ENCODE measurements around the gene PRELID2. TPM values are rescaled to one million over a fixed set of nuclear protein-coding genes. Genes with fewer than 3 reads are reported as not detected.
"Not testable (repeated sequence)": the region's sequence is repeated elsewhere in the genome, so short reads cannot be mapped to it uniquely, and the experiment has no call there.

The PRELID2 gene
- total RNA-seq, 2 donors from 2014 or later = 1.2 to 3.0 TPM

- no peak overlapping the region for H3K4me3 Mint-ChIP-seq
- H3K4me1 Mint-ChIP-seq = no peaks in the 10 kb centered on the region
- H3K27ac Mint-ChIP-seq = no peak overlapping the region
- H3K9me3 ChIP-seq (ENCODE audit: control insufficient read depth, low read length, poor library complexity, severe bottlenecking) = no peaks in the 10 kb centered on the region
- DNase-seq (no peak), ATAC-seq (no peak)
- no peaks in the 10 kb centered on the region for H3K27me3 Mint-ChIP-seq
- H3K36me3 Mint-ChIP-seq (ENCODE audit: low read depth) = peaks cover 2% of the 10 kb centered on the region
Measured at GRCh38 chr5:145738227-145738626, 96.9 kb downstream of the PRELID2 start.

- ATAC-seq (no peak), DNase-seq (no peak)
- Mint-ChIP-seq H3K4me3 (no peak overlapping the region), H3K27me3 (no peaks in the 10 kb centered on the region), H3K4me1 (no peaks in the 10 kb centered on the region), H3K27ac (no peak overlapping the region), H3K36me3 (ENCODE audit: low read depth) (peaks cover 2% of the 10 kb centered on the region)
- H3K9me3 ChIP-seq (ENCODE audit: control insufficient read depth, low read length, poor library complexity, severe bottlenecking) = no peaks in the 10 kb centered on the region
Measured at GRCh38 chr5:145737578-145737977, 97.6 kb downstream of the PRELID2 start.

GRCh38 chr5:145729956-145730355, 105.2 kb downstream of the PRELID2 start:
- not testable (repeated sequence) for ATAC-seq; DNase-seq; H3K4me1 Mint-ChIP-seq; H3K9me3 ChIP-seq (ENCODE audit: control insufficient read depth, low read length, poor library complexity, severe bottlenecking); H3K27ac Mint-ChIP-seq; H3K27me3 Mint-ChIP-seq; H3K4me3 Mint-ChIP-seq; H3K36me3 Mint-ChIP-seq (ENCODE audit: low read depth)

- ATAC-seq (no peak), DNase-seq (no peak)
- no peaks in the 10 kb centered on the region for H3K9me3 ChIP-seq (ENCODE audit: control insufficient read depth, low read length, poor library complexity, severe bottlenecking)
- Mint-ChIP-seq H3K27me3 (no peaks in the 10 kb centered on the region), H3K36me3 (ENCODE audit: low read depth) (no peaks in the 10 kb centered on the region), H3K4me1 (no peaks in the 10 kb centered on the region), H3K27ac (no peak overlapping the region), H3K4me3 (no peak overlapping the region)
Measured at GRCh38 chr5:145723516-145723915, 111.6 kb downstream of the PRELID2 start.

- DNase-seq (no peak), ATAC-seq (no peak)
- H3K27me3 Mint-ChIP-seq = no peaks in the 10 kb centered on the region
- H3K4me1 Mint-ChIP-seq = no peaks in the 10 kb centered on the region
- H3K27ac Mint-ChIP-seq = no peak overlapping the region
- no peak overlapping the region for H3K4me3 Mint-ChIP-seq
- H3K9me3 ChIP-seq (ENCODE audit: control insufficient read depth, low read length, poor library complexity, severe bottlenecking) = no peaks in the 10 kb centered on the region
- H3K36me3 Mint-ChIP-seq (ENCODE audit: low read depth) = no peaks in the 10 kb centered on the region
Measured at GRCh38 chr5:145718956-145719355, 116.2 kb downstream of the PRELID2 start.

GRCh38 chr5:145715412-145715811, 119.7 kb downstream of the PRELID2 start:
- ATAC-seq (no peak), DNase-seq (no peak)
- Mint-ChIP-seq H3K27me3 (peaks cover 6% of the 10 kb centered on the region), H3K4me1 (no peaks in the 10 kb centered on the region), H3K4me3 (no peak overlapping the region), H3K27ac (no peak overlapping the region), H3K36me3 (ENCODE audit: low read depth) (no peaks in the 10 kb centered on the region)
- no peaks in the 10 kb centered on the region for H3K9me3 ChIP-seq (ENCODE audit: control insufficient read depth, low read length, poor library complexity, severe bottlenecking)

- ATAC-seq = no peak
- no peak overlapping the region for H3K27ac Mint-ChIP-seq
- no peaks in the 10 kb centered on the region for H3K9me3 ChIP-seq (ENCODE audit: control insufficient read depth, low read length, poor library complexity, severe bottlenecking)
- no peak for DNase-seq
- H3K4me1 Mint-ChIP-seq = no peaks in the 10 kb centered on the region
- H3K4me3 Mint-ChIP-seq = no peak overlapping the region
- no peaks in the 10 kb centered on the region for H3K36me3 Mint-ChIP-seq (ENCODE audit: low read depth)
- peaks cover 6% of the 10 kb centered on the region for H3K27me3 Mint-ChIP-seq
Measured at GRCh38 chr5:145712245-145712644, 122.9 kb downstream of the PRELID2 start.

- DNase-seq (no peak), ATAC-seq (no peak)
- no peaks in the 10 kb centered on the region for H3K9me3 ChIP-seq (ENCODE audit: control insufficient read depth, low read length, poor library complexity, severe bottlenecking)
- Mint-ChIP-seq H3K27me3 (peaks cover 6% of the 10 kb centered on the region), H3K4me1 (no peaks in the 10 kb centered on the region), H3K27ac (no peak overlapping the region), H3K4me3 (no peak overlapping the region), H3K36me3 (ENCODE audit: low read depth) (no peaks in the 10 kb centered on the region)
Measured at GRCh38 chr5:145711417-145711816, 123.7 kb downstream of the PRELID2 start.

Other genes with a start within 250 kb of the PRELID2 start
- gene GRXCR2, start 37.7 kb upstream of the PRELID2 start, total RNA-seq = not detected
- under 1 TPM in 1 of 2 donors, not detected in 1; 0.60 TPM for gene SH3RF2, start 101.2 kb upstream of the PRELID2 start, total RNA-seq